DOHH2 (cell line): ENCODE results near the gene SPA17.

Experiments
- H3F3A ChIP-seq: fragments of 200-600 bp; sonication (generic), shearing (Covaris generic); 2 replicates; pipeline ENCODE4 v1.6.0; 2016; ENCODE audit warnings: antibody characterized with exemption, mild to moderate bottlenecking; ENCODE audit not compliant: control insufficient read depth, insufficient read depth
- H3K27ac ChIP-seq: fragments of 200-600 bp; sonication (generic); 2 replicates; pipeline ENCODE4 v1.5.1; 2014; ENCODE audit warnings: low read depth, mild to moderate bottlenecking, low read length, moderate library complexity
- H3K27me3 ChIP-seq: fragments of 200-600 bp; sonication (generic); 2 replicates; pipeline ENCODE4 v1.6.1; 2014; ENCODE audit warnings: mild to moderate bottlenecking, low read length, mixed read lengths; ENCODE audit not compliant: control insufficient read depth
- H3K36me3 ChIP-seq: fragments of 200-600 bp; sonication (generic); 2 replicates; pipeline ENCODE4 v1.6.1; 2014; ENCODE audit warnings: mild to moderate bottlenecking, low read length, moderate library complexity, mixed read lengths; ENCODE audit not compliant: control insufficient read depth
- H3K4me1 ChIP-seq: fragments of 200-600 bp; sonication (generic); 2 replicates; pipeline ENCODE4 v1.6.1; 2014; ENCODE audit warnings: mild to moderate bottlenecking, low read length, mixed read lengths; ENCODE audit not compliant: control insufficient read depth
- H3K4me2 ChIP-seq: fragments of 200-600 bp; sonication (generic); 2 replicates; pipeline ENCODE4 v1.6.0; 2014; ENCODE audit warnings: mild to moderate bottlenecking, low read length, moderate library complexity
- H3K4me3 ChIP-seq: fragments of 200-600 bp; sonication (generic); 2 replicates; pipeline ENCODE4 v1.5.1; 2014; ENCODE audit warnings: mild to moderate bottlenecking, low read length, mixed read lengths
- H3K79me2 ChIP-seq: fragments of 200-600 bp; sonication (generic); 2 replicates; pipeline ENCODE4 v1.6.1; 2014; ENCODE audit warnings: mild to moderate bottlenecking, low read length, mixed read lengths; ENCODE audit not compliant: control insufficient read depth
- H3K9me2 ChIP-seq: fragments of 200-600 bp; sonication (generic); replicated peaks from 2 replicates; pipeline ENCODE4 v1.6.1; 2014; ENCODE audit warnings: mild to moderate bottlenecking, low read length, mixed read lengths; ENCODE audit not compliant: control insufficient read depth
- H3K9me3 ChIP-seq: fragments of 200-600 bp; sonication (generic); 2 replicates; pipeline ENCODE4 v1.6.1; 2014; ENCODE audit warnings: antibody characterized with exemption, low read length, mixed read lengths; ENCODE audit not compliant: control insufficient read depth, insufficient read depth
- H4K20me1 ChIP-seq: fragments of 200-600 bp; sonication (generic); 2 replicates; pipeline ENCODE4 v1.6.0; 2014; ENCODE audit warnings: low read depth, mild to moderate bottlenecking, antibody characterized with exemption, low read length, moderate library complexity; ENCODE audit not compliant: control insufficient read depth, insufficient read depth
- CTCF ChIP-seq: fragments of 200-600 bp; sonication (generic); IDR thresholded peaks from one replicate; pipeline ENCODE4 v1.5.1; 2014; ENCODE audit warnings: antibody characterized with exemption, mild to moderate bottlenecking, low read depth, low read length; ENCODE audit not compliant: poor library complexity, severe bottlenecking
- EZH2phosphoT487 ChIP-seq: fragments of 200-600 bp; sonication (generic); IDR thresholded peaks from 2 replicates; pipeline ENCODE4 v1.6.1; 2017; ENCODE audit warnings: borderline replicate concordance, mild to moderate bottlenecking, antibody characterized with exemption, low read length, moderate library complexity, mixed read lengths

The SPA17 gene

GRCh38 chr11:124682443-124682842 lies 8.7 kb downstream of the SPA17 start:
- Histone ChIP-seq H3K9me2 (no peaks in the 10 kb centered on the region), H4K20me1 (no peaks in the 10 kb centered on the region), H3K4me2 (no peak overlapping the region), H3K4me3 (no peak overlapping the region), H3K27me3 (no peaks in the 10 kb centered on the region), H3K79me2 (no peaks in the 10 kb centered on the region), H3F3A (no peaks in the 10 kb centered on the region), H3K9me3 (peaks cover 19% of the 10 kb centered on the region), H3K4me1 (no peaks in the 10 kb centered on the region), H3K27ac (no peak overlapping the region), H3K36me3 (no peaks in the 10 kb centered on the region)
- TF ChIP-seq CTCF (no peak), EZH2phosphoT487 (no peak)

GRCh38 chr11:124693142-124693541 lies 19.4 kb downstream of the SPA17 start:
- H4K20me1 ChIP-seq = no peaks in the 10 kb centered on the region
- no peaks in the 10 kb centered on the region for H3K27me3 ChIP-seq
- no peak for TF ChIP-seq CTCF
- TF ChIP-seq EZH2phosphoT487 = no peak
- no peaks in the 10 kb centered on the region for H3F3A ChIP-seq
- H3K9me2 ChIP-seq = no peaks in the 10 kb centered on the region
- H3K4me3 ChIP-seq = no peak overlapping the region
- H3K4me2 ChIP-seq = no peak overlapping the region
- H3K9me3 ChIP-seq = no peaks in the 10 kb centered on the region
- no peaks in the 10 kb centered on the region for H3K79me2 ChIP-seq
- no peaks in the 10 kb centered on the region for H3K36me3 ChIP-seq
- no peaks in the 10 kb centered on the region for H3K4me1 ChIP-seq
- H3K27ac ChIP-seq = no peak overlapping the region

- H3F3A ChIP-seq = no peaks in the 10 kb centered on the region
- no peaks in the 10 kb centered on the region for H3K27me3 ChIP-seq
- no peaks in the 10 kb centered on the region; the same call in 1 of the 2 replicates for H3K9me3 ChIP-seq
- no peak overlapping the region for H3K4me2 ChIP-seq
- H3K27ac ChIP-seq = no peak overlapping the region
- H3K36me3 ChIP-seq = no peaks in the 10 kb centered on the region
- no peaks in the 10 kb centered on the region for H3K9me2 ChIP-seq
- peaks cover 11% of the 10 kb centered on the region for H3K4me1 ChIP-seq
- TF ChIP-seq CTCF (no peak), EZH2phosphoT487 (no peak)
- no peaks in the 10 kb centered on the region for H3K79me2 ChIP-seq
- no peaks in the 10 kb centered on the region for H4K20me1 ChIP-seq
- no peak overlapping the region for H3K4me3 ChIP-seq
These were observed 25.8 kb downstream of the SPA17 start for GRCh38 chr11:124699547-124699946.

GRCh38 chr11:124700028-124700427 lies 26.3 kb downstream of the SPA17 start:
- no peak overlapping the region for H3K4me3 ChIP-seq
- H3K36me3 ChIP-seq = no peaks in the 10 kb centered on the region
- H3K79me2 ChIP-seq = no peaks in the 10 kb centered on the region
- H4K20me1 ChIP-seq = no peaks in the 10 kb centered on the region
- H3F3A ChIP-seq = no peaks in the 10 kb centered on the region
- no peaks in the 10 kb centered on the region for H3K27me3 ChIP-seq
- peaks cover 11% of the 10 kb centered on the region for H3K4me1 ChIP-seq
- no peak overlapping the region for H3K27ac ChIP-seq
- no peak overlapping the region for H3K4me2 ChIP-seq
- H3K9me2 ChIP-seq = no peaks in the 10 kb centered on the region
- no peak for TF ChIP-seq CTCF
- TF ChIP-seq EZH2phosphoT487 = no peak
- no peaks in the 10 kb centered on the region; the same call in 1 of the 2 replicates for H3K9me3 ChIP-seq
